ENCODE results near the gene GATAD2A.
"Not testable (repeated sequence)": the region's sequence is repeated elsewhere in the genome, so short reads cannot be mapped to it uniquely, and the experiment has no call there.

The GATAD2A gene

DNA sequence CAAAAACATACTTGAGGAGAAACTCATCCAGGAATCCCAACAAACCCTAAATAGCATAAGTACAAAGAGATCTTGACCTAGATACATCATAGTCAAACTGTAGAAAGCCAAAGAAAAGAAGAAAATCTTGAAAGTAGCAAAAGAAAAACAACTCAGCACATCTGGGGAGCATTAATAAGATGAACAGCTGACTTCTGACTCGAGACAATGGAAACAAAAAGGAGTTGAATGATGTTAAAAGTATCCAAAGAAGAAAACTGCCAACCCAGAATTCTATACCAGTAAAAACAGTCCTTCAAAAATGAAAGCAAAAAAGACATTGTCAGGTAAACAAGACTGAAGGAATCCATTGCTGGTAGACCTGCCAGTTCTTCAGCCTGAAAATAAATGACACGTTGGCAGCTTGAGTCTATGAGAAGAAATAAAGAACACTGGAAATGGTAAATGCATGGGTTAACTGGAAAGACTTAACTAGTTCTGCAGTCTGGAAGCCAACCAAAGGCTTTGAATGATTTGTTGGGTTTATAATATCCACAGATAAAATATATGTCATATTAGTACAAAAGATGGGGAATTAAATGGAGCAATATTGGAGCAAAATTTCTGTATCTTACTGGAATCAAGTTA is 63.1 kb downstream of the GATAD2A start:
- no peak for DNase-seq

DNA sequence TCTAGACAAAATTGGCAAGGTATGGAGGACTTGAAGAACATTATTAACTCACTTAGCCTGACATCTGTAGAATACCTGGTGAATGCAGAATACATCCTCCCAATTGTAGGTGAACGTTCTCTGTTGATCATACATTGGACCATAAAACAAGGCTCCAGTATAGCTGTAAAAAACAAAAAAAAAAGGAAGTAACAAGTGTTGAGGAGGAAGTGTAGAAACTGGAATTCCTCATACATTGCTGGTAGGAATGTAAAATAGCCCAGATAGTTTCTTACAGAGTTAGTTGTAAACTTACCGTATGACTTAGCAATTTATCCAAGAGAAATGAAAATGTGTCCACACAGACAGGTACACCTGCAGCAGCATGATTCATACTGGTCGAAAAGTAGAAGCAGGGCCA is 65.1 kb downstream of the GATAD2A start:
- DNase-seq: no peak

DNA sequence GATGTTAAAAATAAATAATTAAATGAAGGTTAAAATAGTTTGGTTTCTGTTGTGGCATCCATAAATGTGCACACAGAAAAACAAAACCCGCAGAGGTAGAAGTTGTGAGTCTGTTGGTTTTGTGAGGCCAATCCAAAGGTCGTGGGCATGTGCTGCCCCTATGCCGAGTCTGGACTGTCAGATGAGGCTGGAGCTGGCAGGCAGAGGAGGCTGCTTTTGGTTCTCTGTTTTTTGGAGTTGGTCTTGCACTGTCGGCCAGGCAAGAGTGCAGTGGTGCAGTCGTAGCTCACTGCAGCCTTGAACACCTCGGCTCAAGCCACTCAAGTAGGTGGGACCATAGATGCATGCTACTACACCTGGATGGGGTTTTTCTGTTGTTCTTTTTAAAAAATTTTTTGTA is 66.2 kb downstream of the GATAD2A start:
- no peak for DNase-seq

DNA sequence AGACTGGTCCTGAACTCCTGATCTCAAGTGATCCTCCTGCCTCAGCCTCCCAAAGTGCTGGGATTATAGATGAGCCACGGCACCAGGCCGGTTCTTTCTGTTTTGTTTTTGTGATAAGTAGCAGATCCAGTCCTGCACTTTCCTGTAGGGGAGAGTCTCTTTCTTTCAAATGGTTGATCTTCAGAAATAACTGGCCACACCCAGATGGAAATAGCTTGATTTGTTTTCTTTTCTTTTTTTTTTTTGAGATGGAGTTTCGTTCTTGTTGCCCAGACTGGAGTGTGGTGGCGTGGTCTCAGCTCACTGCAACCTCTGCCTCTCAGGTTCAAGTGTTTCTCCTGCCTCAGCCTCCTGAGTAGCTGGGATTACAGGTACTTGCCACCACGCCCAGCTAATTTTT is 66.6 kb downstream of the GATAD2A start:
- not testable (repeated sequence) for DNase-seq

DNA sequence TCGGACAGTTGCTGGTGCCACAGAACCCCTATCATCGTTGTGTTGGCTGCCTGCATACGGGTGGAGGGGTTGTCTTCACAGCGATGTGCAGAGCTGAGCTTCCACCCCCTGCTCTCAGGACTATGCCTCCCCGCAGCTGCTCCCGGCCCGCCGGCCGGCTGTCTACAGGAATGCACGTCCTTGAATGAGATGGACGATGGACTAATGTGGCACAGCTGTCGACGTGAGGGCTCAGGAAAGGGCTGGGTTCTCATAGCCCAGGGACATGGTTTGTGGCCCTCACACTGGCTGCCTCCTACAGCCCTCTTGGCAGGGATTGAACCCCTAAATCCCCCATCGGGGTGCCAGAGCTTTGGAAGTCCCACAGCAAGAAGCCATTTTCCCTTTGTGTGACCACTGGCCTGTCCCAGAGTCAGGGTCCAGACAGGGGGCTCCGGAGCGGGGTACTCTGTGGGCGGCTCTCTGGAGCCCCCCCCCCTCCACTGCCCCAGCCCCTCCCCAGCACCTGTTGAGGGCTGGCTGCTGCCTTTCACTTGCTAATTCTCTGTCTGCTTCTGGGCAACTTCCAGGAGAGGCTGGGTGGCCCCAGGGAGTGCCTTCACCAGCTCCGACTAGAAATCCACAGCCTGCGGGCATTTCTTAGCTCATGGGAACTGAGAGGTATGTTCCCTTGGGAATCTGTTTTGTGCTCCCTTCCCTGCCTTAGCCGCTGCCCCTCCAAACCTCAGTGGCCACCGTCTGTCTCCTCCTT is 69.7 kb downstream of the GATAD2A start:
- no peak for DNase-seq

DNA sequence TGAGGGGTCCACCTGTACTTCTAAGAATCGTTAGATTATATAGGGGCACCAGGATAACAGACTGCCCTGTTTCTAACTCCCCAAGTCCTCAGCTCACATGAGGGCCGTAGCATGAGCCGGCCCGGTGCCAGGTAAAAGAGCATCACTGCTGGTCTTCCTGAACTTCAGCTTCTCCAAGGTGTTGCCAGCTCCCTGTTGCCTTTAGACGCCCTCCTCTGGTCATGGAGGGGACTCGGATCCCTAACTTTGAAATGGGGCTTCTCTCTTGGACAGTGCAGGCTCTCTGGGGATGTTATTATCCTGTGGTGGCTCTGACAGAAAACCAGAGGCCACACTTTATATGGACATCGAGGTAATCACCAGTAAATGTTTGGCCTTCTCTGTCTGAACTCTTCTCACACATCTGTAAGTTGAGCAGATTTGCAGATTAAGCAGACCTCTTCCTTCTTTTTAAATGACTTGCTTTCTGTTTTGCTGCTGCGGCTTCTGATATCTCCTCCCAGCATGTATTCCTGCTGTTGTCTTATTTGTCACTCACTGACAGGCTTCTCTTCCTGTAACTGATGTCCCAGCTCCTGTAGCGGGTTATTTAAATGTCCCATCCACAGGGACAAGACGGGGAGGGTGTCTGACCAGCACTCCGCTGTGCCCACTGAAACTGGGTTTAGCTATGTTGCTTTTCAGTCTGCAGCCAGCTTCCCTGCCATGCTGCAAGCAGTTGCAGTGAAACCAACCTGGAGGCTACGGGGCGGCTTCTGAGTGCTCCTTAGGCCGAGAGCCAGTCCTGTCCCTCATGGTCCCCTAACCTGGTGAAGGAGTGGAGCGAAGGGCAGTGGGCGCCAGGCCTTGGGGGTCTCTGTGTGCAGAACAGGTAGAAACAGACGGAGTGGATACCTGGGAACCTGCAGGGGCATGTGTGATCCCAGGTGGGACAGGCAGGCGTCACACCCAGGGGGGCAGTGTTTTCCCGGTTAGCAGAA is 70.7 kb downstream of the GATAD2A start:
- DNase-seq: no peak

DNA sequence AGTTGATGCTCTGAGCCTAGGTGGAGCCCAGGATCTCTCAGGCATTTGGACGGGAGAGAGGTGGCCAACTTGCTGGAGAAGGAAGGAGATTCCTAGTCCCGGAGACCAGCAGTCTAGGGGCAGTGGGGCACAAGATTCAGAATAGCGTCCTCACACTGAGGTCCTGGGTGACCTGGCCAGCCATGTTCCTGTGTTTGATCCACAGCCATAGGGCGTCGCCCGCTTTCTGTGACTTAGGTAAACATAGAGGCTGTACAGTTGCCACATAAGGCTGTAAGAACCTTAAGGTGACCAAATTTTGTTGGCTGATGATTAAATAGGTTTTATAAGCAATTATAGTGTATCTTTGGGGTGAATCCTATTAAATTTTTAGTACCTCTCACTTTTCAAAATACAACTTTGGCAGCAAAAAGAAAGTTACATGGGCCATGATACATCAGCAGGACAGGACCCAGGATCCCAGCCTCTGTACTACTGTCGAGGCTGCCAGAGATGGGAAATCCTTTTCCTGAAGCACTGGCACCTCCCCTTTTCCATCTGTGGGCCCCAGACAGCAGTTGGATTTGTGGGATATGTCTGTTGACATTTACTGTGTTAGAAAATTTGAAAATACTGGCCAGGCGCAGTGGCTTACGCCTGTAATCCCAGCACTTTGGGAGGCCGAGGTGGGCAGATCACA is 72.4 kb downstream of the GATAD2A start:
- DNase-seq: no peak

DNA sequence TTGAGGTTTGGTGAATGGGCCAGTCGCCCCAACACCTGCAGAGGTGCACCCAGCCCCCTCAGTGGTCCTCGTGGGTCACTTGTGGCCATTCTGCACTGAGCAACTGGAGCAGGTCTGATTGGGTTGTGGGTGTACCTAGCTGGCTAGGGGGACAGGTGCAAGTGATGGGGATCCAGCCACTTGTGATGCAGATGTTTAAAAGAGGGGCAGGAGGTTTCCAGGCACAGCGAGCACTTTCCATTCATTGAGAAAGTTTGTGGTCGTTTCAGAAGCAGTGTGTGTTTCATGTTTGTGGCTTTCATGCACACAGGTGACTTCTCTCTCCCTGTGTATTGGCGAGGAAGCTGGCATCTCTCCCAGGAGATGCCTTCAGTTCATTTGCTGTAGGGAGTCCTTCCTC is 75.2 kb downstream of the GATAD2A start:
- DNase-seq: no peak

DNA sequence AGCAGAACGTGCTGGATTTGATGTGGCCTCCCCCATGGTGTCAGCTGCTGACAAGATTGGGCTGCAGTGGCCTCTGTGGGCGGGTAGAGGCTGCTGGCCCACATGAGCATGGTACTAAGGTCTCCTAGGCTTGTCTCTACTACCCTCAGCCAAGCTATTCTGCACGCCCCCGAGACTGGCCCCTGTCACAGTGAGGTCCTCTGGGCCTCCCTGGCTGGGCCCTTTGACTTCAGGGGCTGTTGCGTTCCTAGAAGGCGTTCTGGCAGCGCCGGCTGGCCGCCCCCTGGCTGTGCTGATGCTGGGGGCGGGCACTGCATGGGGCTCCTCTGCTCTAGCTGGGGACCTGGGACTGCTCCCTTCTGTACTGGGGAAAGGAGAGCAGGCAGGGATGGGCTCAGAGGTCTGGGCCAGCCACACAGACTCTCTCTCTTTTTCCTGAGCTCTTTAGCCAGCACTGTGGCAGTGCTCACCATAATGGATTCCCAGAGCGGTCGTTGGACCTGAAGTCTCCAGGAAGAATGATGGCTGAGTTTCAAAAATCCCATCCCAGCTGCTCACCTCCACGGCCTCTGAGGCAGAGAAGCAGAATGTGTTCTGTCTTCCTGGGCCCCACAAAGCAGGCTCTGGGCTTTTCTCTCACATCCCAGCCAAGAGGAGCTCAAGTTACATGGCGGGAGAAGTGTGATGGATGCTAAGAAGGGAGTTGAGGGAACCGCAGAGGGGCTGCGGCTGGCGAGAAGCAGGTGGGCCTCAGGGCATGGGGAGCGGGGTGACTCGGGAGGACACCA is 77.5 kb downstream of the GATAD2A start:
- no peak for DNase-seq

DNA sequence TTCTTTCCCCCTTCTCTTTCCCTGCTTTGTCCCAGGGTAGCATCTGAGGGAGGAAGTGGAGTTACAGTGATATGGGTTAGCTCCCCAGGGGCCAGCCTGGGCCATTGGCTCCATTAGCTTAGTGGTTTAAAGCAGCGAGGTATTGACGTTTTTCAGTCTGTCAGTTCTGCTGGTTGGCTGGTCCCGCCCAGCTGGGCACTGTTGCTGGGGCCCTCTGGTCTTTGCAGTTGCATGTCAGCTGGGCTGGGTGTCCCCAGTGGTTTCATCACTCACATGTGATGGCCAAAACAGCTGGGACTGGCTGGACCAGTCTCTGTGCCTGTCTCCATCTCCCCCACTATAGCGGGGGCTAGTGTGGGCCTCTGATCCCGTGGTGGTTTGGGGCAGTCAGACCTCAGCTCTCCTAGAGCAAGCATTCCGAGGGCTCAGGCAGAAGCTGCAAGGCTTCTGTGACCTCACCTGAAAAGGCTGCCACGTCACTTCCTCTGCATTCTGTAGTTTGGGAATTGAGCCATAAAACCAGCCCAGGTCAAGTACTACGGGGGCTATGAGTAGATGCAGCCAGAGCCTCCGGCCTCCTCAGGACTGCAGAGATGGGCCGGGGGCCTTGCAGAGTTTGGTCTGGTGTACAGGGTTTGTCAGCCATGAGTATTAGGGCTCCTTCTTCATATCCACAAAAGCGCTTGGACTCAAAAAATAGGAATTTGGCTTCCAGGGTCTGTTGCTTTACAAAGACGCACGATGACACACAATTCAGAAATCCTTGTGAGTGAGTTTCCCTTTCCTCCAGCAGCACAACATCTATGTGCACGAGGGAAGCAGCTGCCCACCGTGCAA is 79.9 kb downstream of the GATAD2A start:
- DNase-seq: no peak

DNA sequence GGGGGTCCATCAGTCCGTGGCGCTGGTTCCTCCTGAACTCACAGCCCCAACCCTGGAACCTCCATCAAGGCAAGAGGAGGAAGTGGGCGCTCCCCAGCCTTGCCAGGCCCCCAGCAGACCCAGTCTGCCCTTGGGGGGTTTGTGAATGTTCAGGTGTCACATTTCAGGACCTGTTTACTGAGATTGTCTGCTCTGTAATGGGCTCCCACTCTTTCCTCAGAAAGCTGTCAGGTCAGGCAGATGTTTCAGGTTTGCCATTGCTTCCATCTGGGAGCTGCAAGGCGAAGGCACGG is 80.5 kb downstream of the GATAD2A start:
- no peak for DNase-seq

DNA sequence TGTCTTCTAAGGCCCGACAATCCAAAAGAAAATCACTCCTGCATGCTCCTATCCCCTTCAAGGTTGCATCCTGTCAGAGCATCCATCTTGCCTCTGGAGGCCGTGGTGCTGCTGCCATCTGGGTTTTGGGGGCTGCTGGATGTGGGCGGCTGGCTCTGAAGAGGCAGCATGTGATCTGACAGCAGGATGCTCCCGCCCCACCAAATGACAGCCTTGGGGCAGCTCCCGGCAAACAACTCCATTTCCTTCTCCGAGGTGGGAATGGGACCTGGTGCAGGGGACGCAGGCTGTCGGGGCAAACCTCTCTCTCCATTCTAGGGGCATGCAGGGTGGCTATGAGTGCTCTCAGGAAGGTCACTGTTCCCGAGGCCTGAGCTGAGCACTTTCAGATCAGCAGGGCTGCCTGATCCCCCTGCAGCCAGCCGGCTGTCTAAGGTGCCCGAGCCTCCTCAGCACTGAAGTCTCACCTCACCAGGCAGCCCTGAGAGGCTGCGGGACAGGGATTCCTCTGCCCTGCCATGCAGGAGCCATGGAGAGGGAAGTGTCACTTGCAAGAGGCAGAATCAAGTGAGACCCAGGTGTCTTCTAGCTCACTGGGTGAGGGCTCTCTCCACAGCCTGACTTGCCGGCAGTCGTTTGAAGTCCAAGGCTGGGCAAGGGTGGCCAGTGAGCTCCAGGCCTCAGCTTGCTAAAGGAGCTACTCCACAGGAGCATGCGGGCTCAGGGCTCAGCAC is 81.0 kb downstream of the GATAD2A start:
- DNase-seq: no peak

DNA sequence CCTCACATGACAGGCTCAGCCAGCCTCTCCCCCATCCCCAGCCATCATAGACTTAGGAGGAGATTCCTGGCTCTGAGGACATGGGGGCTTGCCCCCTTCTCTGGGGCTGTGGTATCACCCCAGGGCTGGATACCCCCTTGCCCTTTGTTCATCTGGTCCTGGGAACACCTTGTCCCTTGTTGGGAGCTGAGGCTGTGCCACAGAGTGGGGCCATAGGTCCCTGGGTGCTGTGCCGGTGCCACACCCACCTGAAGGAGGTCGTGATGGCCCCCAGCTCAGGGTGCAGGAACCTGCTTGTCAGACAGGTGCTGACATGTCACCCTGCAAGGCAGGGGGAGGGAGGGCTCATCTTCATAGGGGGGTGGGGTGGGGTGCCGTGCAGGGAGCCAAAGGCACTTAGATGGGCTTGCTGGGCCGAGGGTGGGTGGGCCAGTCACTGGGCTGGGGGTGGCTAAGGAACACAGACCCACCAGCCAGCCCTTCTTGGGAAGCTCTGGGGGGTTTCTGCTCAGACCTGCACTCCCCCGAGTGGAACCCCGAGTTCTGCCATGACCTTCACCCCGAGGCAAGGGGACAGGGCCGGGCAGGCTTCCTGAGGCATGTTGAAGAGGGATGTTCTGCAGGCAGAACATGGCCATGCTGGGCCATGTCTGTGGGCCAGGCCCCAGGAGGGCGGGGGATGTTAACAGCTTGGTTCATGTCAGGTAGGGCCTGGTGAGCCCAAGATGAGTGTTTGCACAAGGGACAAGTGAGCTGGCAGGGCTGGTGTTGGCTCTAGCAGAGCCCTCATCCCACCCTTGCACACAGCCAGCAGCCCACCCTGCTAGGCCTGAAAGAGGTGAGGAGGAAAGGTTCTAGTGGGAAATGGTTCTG is 81.8 kb downstream of the GATAD2A start:
- no peak for DNase-seq

DNA sequence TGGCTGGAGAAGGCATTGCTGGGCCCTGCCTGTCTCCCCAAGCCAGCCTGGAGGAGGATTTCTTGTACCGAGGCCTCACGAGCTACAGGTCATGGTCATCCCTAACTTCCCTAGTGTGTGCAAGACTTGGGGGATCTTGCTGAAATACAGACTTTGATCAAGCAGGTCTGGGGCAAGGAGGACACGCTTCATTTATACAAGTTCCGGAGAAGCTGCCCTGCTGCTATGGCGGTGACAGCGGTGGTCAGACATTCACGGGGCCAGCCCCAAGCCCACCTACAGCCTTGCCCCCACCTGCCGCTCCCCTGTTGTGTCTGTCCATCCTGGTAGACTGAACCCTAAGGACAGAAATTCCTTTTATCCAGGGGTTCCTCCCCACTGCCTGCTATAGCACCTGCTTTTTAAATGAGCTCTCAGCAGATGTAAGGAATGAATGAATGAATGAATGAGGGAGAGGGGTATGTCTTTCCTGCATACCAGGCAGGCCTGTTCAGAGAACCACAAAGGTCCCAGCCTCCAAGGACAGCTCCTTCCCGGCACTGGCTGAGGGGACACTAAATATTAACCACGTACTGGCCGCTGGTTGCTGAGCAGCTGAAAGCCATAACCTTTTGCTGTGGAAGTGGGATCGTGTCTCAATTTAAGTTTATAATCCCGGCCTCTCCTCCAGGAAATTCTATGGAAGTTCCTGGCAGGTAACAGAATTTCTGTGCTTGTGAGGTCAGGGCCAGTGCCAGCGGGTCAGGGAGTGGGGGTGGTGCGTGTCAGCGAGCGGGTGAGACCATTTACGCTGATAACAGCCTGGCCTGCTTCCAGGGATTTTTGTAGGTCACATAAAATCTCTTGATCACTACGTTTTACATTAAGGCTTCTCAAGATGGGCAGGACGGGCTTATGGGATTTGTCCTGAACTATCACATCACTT is 82.7 kb downstream of the GATAD2A start:
- DNase-seq: no peak

DNA sequence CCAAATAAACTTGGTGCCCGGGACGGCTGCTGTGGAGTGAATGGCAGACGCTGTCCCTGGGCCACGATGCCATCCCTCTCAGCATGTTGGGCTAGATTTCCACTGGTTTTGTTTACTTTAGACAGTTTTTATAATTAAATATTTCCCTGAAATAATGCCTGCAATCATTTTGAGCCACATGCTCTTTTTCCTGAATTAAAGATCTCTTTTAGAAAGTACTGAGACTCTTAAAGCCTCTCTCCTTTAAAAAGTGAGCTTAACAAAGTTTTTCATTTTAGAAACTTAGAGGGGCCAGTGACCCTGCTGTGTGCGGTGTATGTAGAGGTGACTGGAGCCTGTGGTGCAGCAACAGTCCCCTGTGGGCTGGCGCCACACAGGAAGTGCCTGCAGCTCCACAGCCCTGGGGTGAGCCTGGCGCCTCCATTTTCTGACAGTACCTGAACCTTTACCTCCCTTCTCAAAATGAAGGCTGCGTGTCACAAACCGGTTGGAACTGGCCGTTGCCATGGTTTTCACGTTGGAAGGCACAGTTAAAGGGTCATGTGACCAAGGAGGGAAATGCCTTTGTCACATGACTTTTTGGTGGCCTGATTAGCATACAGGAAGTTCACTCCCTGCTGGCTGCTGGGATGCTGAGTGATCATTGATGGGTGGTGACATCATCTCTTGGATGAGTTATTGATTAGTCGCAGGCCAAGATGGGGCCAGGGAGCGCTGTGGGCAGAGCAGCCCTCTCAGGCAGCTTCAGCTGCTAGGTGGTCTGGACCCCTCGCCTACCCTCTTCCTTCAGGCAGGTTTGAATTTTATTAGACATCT is 83.6 kb downstream of the GATAD2A start:
- DNase-seq: no peak

DNA sequence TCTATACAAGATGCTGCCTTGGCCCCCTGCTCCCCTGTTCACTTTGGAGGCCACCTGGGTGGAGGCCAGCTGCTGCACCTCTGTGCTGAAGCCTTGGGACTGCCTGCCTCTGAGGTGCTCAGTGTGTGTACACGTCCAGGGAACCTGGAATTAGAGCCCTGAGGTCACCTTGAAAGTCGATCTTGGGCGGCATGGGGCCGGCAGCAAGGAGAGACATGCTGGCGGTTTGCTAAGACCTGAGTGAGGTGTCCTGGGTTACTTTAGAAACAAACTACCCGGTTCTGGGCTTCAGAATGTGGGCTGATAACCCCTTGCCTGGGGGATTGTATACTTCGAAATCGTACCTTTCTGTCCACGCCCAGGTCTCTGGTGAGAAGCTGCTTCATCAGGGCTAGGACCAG is 84.3 kb downstream of the GATAD2A start:
- no peak for DNase-seq

DNA sequence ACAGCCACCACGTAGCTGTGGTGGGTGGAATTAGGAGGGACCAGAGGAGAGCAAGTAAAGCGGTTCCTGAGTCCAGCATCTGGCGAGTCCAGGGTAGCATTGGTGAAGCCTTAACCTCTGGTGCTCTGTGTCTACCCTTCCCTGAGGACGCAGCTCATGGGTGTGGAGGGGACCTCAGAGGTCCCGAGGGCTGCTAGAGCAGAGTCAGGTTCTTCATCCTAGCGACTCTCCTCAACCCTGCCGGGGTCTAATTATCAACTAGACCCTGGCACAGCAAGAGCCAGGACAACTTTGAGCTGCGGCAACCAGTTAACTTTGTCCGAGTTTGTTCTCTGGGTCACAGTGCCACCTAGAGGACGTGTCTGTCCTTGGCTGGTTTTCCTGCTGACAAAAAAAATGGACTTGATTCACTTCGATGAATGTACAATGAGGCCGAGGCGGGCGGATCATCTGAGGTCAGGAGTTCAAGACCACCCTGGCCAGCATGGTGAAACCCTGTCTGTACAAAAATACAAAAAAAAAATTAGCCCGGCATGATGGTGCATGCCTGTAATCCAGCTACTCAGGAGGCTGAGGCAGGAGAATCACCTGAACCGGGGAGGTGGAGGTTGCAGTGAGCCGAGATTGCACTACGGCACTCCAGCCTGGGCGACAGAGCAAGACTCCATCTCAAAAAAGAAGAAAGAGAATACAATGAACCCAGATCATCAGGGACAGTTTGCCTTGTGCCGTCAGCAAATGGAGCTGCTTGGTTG is 84.9 kb downstream of the GATAD2A start:
- DNase-seq: peak; percentile 13 to 37

Measured in NCI-H1930 (cell line).